Activated CD8-positive, alpha-beta memory T cell treated with anti-CD3 and anti-CD28 coated beads, Interleukin-2, amount 50 U/mL, for 4 hours (primary cell): ENCODE data around the gene DDX27.
"Not testable (repeated sequence)": the region's sequence is repeated elsewhere in the genome, so short reads cannot be mapped to it uniquely, and the experiment has no call there.

Source experiments
- DNase-seq: peaks from one replicate; pipeline ENCODE4 v3.0.0-alpha.2; 2020

The DDX27 gene

GRCh38 chr20:49219091-49219923 lies at the start of gene DDX27:
Gene DDX27 (plus strand): TSS chr20:49219416. CDS start chr20:49219449, 33 bp downstream.
- DNase-seq: peak; percentile 93

- DNase-seq: no peak
Measured at GRCh38 chr20:49169547-49169946, 49.7 kb upstream of the DDX27 start.

- DNase-seq: no peak
Measured at GRCh38 chr20:49170714-49171113, 48.5 kb upstream of the DDX27 start.

GRCh38 chr20:49171909-49172308 lies 47.3 kb upstream of the DDX27 start:
- no peak for DNase-seq

- no peak for DNase-seq
Measured at GRCh38 chr20:49172413-49172812, 46.8 kb upstream of the DDX27 start.

- no peak for DNase-seq
Measured at GRCh38 chr20:49174183-49174582, 45.0 kb upstream of the DDX27 start.

- DNase-seq: no peak
Measured at GRCh38 chr20:49179368-49180277, 39.6 kb upstream of the DDX27 start.

GRCh38 chr20:49181265-49181877 lies 37.8 kb upstream of the DDX27 start:
- DNase-seq: no peak

- no peak for DNase-seq
Measured at GRCh38 chr20:49183444-49183843, 35.8 kb upstream of the DDX27 start.

- DNase-seq: not testable (repeated sequence)
Measured at GRCh38 chr20:49184084-49184501, 35.1 kb upstream of the DDX27 start.

GRCh38 chr20:49184691-49185070 lies 34.5 kb upstream of the DDX27 start:
- no peak for DNase-seq

GRCh38 chr20:49185071-49185761 lies 34.0 kb upstream of the DDX27 start:
- no peak for DNase-seq

GRCh38 chr20:49186535-49187329 lies 32.5 kb upstream of the DDX27 start:
- peak; percentile 70 for DNase-seq

- no peak for DNase-seq
Measured at GRCh38 chr20:49187330-49187850, 31.8 kb upstream of the DDX27 start.

GRCh38 chr20:49187851-49188641 lies 31.2 kb upstream of the DDX27 start, which contains the start of gene STAU1:
Gene STAU1 (minus strand): TSS chr20:49188334. CDS start chr20:49166201, 22,133 bp downstream.
- DNase-seq: peak; percentile 92

- not testable (repeated sequence) for DNase-seq
Measured at GRCh38 chr20:49192944-49193518, 26.2 kb upstream of the DDX27 start.

GRCh38 chr20:49199729-49200293 lies 19.4 kb upstream of the DDX27 start:
- DNase-seq: no peak

GRCh38 chr20:49203011-49203410 lies 16.2 kb upstream of the DDX27 start:
- no peak for DNase-seq

GRCh38 chr20:49203746-49204145 lies 15.5 kb upstream of the DDX27 start:
- DNase-seq: no peak

- DNase-seq: no peak
Measured at GRCh38 chr20:49207076-49207475, 12.1 kb upstream of the DDX27 start.
